Activated naive CD4-positive, alpha-beta T cell (primary cell): ENCODE data around the gene KPNA5.
"Not testable (repeated sequence)": the region's sequence is repeated elsewhere in the genome, so short reads cannot be mapped to it uniquely, and the experiment has no call there.

Experiments used
- DNase-seq, 4 experiments: peaks; one replicate each; lab custom pipeline; 2025; lab: John Stamatoyannopoulos, UW

KPNA5 gene

GRCh38 chr6:116703888-116704287 is 22.9 kb downstream of the KPNA5 start:
- not testable (repeated sequence) for DNase-seq

GRCh38 chr6:116705917-116706316 is 24.9 kb downstream of the KPNA5 start:
- no peak for DNase-seq

GRCh38 chr6:116714296-116714695 is 33.3 kb downstream of the KPNA5 start:
- DNase-seq: no peak

GRCh38 chr6:116714761-116715160 is 33.8 kb downstream of the KPNA5 start:
- no peak for DNase-seq

- DNase-seq: no peak
Measured at GRCh38 chr6:116726947-116727346, 45.9 kb downstream of the KPNA5 start.

GRCh38 chr6:116730513-116730912 is 49.5 kb downstream of the KPNA5 start:
- no peak for DNase-seq

- DNase-seq: no peak
Measured at GRCh38 chr6:116737004-116737403, 56.0 kb downstream of the KPNA5 start.

GRCh38 chr6:116740486-116740885 is 59.5 kb downstream of the KPNA5 start:
- not testable (repeated sequence) for DNase-seq

GRCh38 chr6:116741571-116741970 is 60.6 kb downstream of the KPNA5 start:
- no peak for DNase-seq

- DNase-seq: no peak
Measured at GRCh38 chr6:116745176-116745575, 64.2 kb downstream of the KPNA5 start.

- DNase-seq: no peak
Measured at GRCh38 chr6:116761779-116762178, 80.8 kb downstream of the KPNA5 start.

- no peak for DNase-seq
Measured at GRCh38 chr6:116762235-116762634, 81.2 kb downstream of the KPNA5 start.

GRCh38 chr6:116763048-116763447 is 82.0 kb downstream of the KPNA5 start:
- DNase-seq: no peak

GRCh38 chr6:116763906-116764628 is 83.1 kb downstream of the KPNA5 start:
- no peak for DNase-seq

GRCh38 chr6:116764629-116764960 is 83.6 kb downstream of the KPNA5 start:
- no peak for DNase-seq

- no peak for DNase-seq
Measured at GRCh38 chr6:116764961-116765841, 84.2 kb downstream of the KPNA5 start, which contains the start of gene FAM162B. TSS of gene FAM162B (minus strand) at chr6:116765719. CDS start at chr6:116765576, 143 bp downstream.

- DNase-seq: no peak
Measured at GRCh38 chr6:116766506-116767176, 85.6 kb downstream of the KPNA5 start.

- no peak for DNase-seq
Measured at GRCh38 chr6:116767715-116768114, 86.7 kb downstream of the KPNA5 start.

- no peak for DNase-seq
Measured at GRCh38 chr6:116772450-116772849, 91.4 kb downstream of the KPNA5 start.

GRCh38 chr6:116773886-116774285 is 92.9 kb downstream of the KPNA5 start:
- DNase-seq: no peak

GRCh38 chr6:116779573-116780164 is 98.7 kb downstream of the KPNA5 start:
- DNase-seq: no peak

- DNase-seq: no peak
Measured at GRCh38 chr6:116783852-116784251, 102.8 kb downstream of the KPNA5 start.
